KMS-11 (cell line): ENCODE data around the gene PCNT.

Experiments used
- H2AFZ ChIP-seq: fragments of 200-600 bp; sonication (generic); 2 replicates; pipeline ENCODE4 v1.6.1; 2016; ENCODE audit warnings: antibody characterized with exemption, mixed run types, low read depth
- H3K27ac ChIP-seq: fragments of 200-600 bp; sonication (generic); 2 replicates; pipeline ENCODE4 v1.6.1; 2016; ENCODE audit warnings: mild to moderate bottlenecking, mixed run types
- H3K27me3 ChIP-seq: fragments of 200-600 bp; sonication (generic); 2 replicates; pipeline ENCODE4 v1.6.1; 2017; ENCODE audit warnings: mild to moderate bottlenecking, low read depth, mixed run types, moderate library complexity; ENCODE audit not compliant: insufficient read depth
- H3K36me3 ChIP-seq: fragments of 200-600 bp; sonication (generic); 2 replicates; pipeline ENCODE4 v1.6.1; 2017; ENCODE audit warnings: mild to moderate bottlenecking, mixed run types; ENCODE audit not compliant: insufficient read depth
- H3K4me1 ChIP-seq: fragments of 200-600 bp; sonication (generic); 2 replicates; pipeline ENCODE4 v1.6.1; 2016; ENCODE audit warnings: mild to moderate bottlenecking, low read depth, mixed run types; ENCODE audit not compliant: poor library complexity, severe bottlenecking
- H3K4me2 ChIP-seq: fragments of 200-600 bp; sonication (generic); 2 replicates; pipeline ENCODE4 v1.7.0; 2016; ENCODE audit warnings: mild to moderate bottlenecking, mixed run types
- H3K4me3 ChIP-seq: fragments of 200-600 bp; sonication (generic); IDR thresholded peaks from 2 replicates; pipeline ENCODE4 v1.6.1; 2017; ENCODE audit warnings: low read depth, low read length, mixed read lengths; ENCODE audit not compliant: insufficient read depth
- H3K79me2 ChIP-seq: fragments of 200-600 bp; sonication (generic); 2 replicates; pipeline ENCODE4 v1.6.1; 2016; ENCODE audit warnings: low read depth, mixed run types; ENCODE audit not compliant: insufficient read depth
- H3K9ac ChIP-seq: fragments of 200-600 bp; sonication (generic); 2 replicates; pipeline ENCODE4 v1.6.1; 2016; ENCODE audit warnings: mild to moderate bottlenecking, mixed run types
- H4K20me1 ChIP-seq: fragments of 200-600 bp; sonication (generic); 2 replicates; pipeline ENCODE4 v1.6.1; 2016; ENCODE audit warnings: mild to moderate bottlenecking, mixed run types; ENCODE audit not compliant: insufficient read depth
- CTCF ChIP-seq: fragments of 200-600 bp; sonication (generic); conservative IDR thresholded peaks from 2 replicates; pipeline ENCODE4 v1.6.1; 2017; ENCODE audit warnings: low read depth, mild to moderate bottlenecking, antibody characterized with exemption, low read length, moderate library complexity, mixed read lengths

PCNT gene

GRCh38 chr21:46325073-46325912, 1.3 kb downstream of the PCNT start:
- Histone ChIP-seq H3K4me1 (peaks cover 33% of the 10 kb centered on the region), H3K79me2 (peaks cover 75% of the 10 kb centered on the region), H3K27ac (peak overlapping the region; percentile 82), H2AFZ (peak overlapping the region; percentile 53), H3K4me3 (no peak overlapping the region), H4K20me1 (peaks cover 6% of the 10 kb centered on the region), H3K9ac (peak overlapping the region; percentile 74), H3K4me2 (peak overlapping the region; percentile 88), H3K36me3 (peaks cover 4% of the 10 kb centered on the region; the same call in 1 of the 2 replicates), H3K27me3 (no peaks in the 10 kb centered on the region)
- 0 out of 2 replicates have a peak, but pooled peaks have one; percentile 27 for TF ChIP-seq CTCF

GRCh38 chr21:46326110-46326703, 2.3 kb downstream of the PCNT start:
- Histone ChIP-seq H3K9ac (peak overlapping the region; percentile 74; the same call in 1 of the 2 replicates), H3K27ac (peak overlapping the region; percentile 82; the same call in 1 of the 2 replicates), H4K20me1 (peaks cover 6% of the 10 kb centered on the region), H2AFZ (no peak overlapping the region; the same call in 1 of the 2 replicates), H3K27me3 (no peaks in the 10 kb centered on the region), H3K79me2 (peaks cover 65% of the 10 kb centered on the region), H3K4me3 (no peak overlapping the region), H3K36me3 (peaks cover 4% of the 10 kb centered on the region; the same call in 1 of the 2 replicates), H3K4me2 (peak overlapping the region; percentile 88), H3K4me1 (peaks cover 25% of the 10 kb centered on the region)
- TF ChIP-seq CTCF, result no peak

GRCh38 chr21:46327711-46328110, 3.8 kb downstream of the PCNT start:
- H3K4me2 ChIP-seq, result no peak overlapping the region
- peaks cover 4% of the 10 kb centered on the region; the same call in 1 of the 2 replicates for H3K36me3 ChIP-seq
- H3K79me2 ChIP-seq, result peaks cover 50% of the 10 kb centered on the region

GRCh38 chr21:46328151-46328550, 4.2 kb downstream of the PCNT start:
- H3K4me2 ChIP-seq, result no peak overlapping the region
- peaks cover 12% of the 10 kb centered on the region for H3K4me1 ChIP-seq
- H3K4me3 ChIP-seq, result no peak overlapping the region
- H2AFZ ChIP-seq, result no peak overlapping the region
- peaks cover 4% of the 10 kb centered on the region; the same call in 1 of the 2 replicates for H3K36me3 ChIP-seq
- no peaks in the 10 kb centered on the region for H3K27me3 ChIP-seq
- TF ChIP-seq CTCF, result no peak
- no peak overlapping the region for H3K9ac ChIP-seq
- H3K79me2 ChIP-seq, result peaks cover 46% of the 10 kb centered on the region
- H4K20me1 ChIP-seq, result no peaks in the 10 kb centered on the region
- H3K27ac ChIP-seq, result no peak overlapping the region

More at GRCh38 chr21:46327711-46328110, 3.8 kb downstream of the PCNT start:
- Histone ChIP-seq H3K27ac (no peak overlapping the region), H2AFZ (no peak overlapping the region), H3K9ac (no peak overlapping the region), H3K4me3 (no peak overlapping the region), H3K27me3 (no peaks in the 10 kb centered on the region), H4K20me1 (no peaks in the 10 kb centered on the region), H3K4me1 (peaks cover 12% of the 10 kb centered on the region)
- TF ChIP-seq CTCF, result no peak
